HG03025 (cell line): ENCODE data around the gene GUK1.

ENCODE experiments used
- ATAC-seq: cut with Tn5 transposase; IDR thresholded peaks from one replicate; pipeline ENCODE4 v1.9.1; 2021; ENCODE audit warnings: mild to moderate bottlenecking, moderate library complexity; ENCODE audit not compliant: unreplicated experiment, low FRiP score

GUK1 gene

DNA sequence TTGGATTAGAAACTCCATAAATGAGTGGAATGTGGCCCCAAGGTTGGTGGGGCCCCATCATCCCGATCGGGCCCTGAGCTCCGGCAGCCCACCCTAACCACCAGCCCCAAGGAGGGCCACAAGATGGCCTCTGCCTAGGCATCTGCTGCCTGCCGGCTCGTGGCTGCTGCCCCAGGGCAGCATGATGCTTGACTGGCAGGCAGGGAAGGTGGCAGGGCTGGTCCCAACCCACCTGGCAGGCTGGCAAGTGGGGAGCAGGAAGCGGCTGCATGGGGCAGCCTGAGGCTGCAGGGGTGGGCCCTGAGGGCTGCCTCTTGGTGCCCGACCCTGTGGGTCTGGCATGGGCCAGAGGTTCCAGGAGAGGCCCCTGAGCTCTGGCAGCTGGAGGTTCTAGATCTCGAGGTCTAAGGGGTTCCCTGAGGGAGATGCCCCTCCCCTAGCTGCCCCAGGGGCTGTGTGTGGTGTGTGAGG lies 8.9 kb downstream of the GUK1 start:
- no peak for ATAC-seq

DNA sequence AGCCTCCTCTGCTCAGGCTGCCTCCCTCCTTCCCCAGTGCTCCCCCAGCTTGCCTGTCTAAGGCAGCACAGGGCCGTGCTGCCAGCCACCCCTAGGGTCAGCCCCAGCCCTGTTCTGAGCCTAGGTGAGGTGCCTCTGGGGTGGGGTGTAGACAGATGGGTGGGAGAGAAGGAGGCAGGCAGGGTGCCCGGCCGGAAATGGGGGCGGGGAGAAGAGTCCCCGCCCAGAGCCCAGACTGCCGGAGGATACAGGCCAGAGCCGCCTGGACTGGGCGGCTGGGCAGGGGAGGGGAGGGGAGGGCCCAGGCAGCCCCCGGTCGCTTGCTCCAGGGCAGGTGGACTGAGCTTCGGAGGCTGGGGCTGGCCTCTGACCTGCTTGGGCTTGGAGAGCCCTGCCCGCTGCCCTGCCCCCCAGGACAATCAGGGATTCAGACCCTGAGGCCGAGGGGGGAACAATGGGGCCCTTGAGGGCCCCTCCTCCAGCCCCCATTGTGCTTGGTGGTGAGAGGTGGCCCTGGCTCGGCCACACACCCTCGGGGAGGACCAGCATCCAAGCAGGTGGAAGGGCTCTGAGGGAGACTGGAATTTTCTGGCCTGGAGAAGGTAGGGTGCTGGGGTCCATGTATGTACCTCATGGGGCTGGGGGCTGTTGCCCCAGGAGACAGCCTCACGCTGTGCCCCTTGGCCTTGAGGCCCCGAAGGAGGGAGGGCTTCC lies 9.5 kb downstream of the GUK1 start, which contains the start of gene GJC2:
GJC2 (plus strand) TSS at position 525 of the 714 bp plus-strand sequence. CDS start 7,829 bp downstream, outside the sequence.
- no peak for ATAC-seq

DNA sequence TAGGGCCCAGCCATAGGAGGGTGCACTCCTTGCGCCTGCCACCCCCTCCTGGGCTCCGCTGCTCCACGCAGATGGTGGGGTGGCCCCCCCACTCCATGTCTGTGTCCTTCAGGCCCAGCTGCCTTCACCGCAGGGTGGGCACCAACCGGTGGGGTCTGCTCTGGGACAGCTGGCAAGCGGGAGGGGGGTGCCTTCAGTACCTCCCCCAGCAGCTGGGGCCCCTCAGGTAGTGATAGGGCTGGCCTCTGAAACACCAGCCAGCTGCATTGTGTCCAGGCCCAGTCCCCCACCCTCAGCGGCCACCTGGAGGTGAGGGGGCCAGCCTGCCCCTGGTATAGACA lies 10.0 kb downstream of the GUK1 start:
- no peak for ATAC-seq

DNA sequence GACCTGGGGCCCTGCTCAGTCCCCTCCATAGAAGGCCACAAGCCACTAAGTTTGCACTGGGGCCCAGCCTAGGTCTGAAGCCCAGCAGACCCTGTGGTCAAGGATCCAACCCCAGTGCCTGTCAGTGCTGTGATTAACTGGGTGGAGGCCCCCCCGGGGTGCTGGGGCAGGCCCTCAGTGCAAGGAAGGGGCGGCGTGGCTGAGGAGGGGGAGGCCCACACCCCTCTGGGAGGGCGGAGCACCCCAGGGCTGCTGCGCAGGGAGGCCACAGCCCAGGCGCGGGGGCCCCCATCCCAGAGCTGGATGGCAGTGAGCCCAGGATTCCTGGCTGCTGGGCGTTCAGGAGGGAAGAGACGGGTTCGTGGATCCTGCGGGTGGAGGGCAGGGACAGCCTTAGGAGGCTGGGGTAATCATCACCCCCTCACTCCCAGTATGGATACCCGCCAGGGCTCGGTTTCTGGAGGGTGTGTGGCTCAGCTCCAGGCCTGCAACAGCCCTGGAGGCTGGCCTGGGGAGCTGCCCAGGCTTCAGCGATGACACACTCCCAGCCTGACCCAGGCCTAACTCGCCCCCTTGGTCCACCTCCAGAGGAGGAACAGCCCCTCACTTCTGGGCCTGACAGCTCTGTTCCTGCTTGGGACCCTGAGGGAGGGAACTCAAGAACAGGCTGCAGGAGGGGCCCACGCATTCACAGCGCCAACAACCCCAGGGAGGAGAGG lies 10.5 kb downstream of the GUK1 start:
- no peak for ATAC-seq

DNA sequence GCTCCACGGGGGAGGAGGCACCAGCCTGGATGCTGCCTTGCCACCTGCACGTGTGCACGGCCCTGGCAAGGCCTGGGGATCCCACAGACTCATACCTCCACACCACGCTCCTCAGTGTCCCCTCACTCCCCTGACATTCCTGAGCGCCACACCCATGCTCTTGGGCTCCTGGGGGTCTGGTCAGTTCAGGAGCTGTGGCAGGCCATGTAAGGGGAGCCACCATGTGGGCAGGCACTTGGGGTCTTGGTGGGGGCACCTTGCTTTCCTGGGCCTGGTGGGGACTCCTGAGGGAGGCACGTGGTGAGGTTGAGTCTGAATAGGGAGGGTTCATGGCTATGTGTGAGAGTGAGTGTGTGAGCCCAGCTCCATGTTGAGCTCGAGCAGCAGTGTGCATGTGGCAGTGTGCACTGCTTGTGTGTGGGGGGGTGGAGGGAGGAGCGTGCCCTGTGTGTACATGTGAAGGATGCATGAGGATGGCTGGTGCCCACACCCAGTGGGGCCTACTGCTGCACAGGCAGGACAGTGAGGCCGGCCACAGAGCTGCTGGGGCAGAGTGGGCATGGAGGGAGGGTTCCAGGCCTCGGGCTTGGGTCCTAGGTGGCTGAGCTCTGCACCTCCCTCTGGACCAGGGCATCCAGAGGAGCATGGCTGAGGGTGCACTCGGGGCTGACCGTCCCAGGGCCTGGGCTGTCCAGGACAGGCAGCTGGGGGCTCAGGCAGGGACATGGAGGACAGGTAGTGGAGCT lies 11.3 kb downstream of the GUK1 start:
- ATAC-seq = no peak

DNA sequence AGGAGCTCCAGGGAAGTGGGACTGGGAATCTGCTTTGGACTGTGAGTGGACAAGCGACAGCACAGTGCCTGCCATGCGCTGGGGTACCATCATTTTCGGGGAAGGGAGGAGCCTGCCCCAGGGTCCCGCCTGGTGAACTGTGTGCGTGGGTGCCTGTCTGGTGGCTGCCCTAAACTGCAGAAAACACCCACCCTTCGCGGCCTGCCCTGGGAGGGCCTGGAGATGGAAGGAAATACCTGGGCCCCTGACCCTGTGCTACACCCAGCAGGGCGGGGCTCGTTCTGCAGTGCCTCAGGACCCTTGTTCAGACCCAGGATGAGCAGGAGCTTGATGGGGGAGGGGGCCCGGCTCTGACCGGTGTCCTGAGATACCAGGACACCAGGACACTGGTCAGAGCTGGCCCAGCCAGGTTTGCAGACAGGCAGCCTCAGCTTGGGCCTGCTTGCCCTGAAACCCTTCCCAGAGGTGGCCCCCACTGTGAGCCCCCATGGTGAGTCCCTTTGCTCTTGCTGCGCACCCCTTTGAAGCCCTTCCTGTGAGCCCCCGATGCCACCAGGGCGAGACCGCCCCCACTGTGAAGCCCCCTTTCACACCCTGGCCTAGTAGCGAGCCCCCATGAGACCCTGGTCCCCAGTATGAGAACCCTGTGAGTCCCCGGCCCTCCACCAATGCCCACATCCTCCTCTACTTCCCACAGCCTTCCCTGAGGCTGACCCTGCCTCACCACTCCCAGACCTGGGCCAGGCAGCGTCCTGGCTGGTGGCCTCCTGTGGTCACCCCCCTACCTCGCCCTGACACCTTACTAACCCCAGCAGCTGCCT lies 12.2 kb downstream of the GUK1 start:
- ATAC-seq = no peak

DNA sequence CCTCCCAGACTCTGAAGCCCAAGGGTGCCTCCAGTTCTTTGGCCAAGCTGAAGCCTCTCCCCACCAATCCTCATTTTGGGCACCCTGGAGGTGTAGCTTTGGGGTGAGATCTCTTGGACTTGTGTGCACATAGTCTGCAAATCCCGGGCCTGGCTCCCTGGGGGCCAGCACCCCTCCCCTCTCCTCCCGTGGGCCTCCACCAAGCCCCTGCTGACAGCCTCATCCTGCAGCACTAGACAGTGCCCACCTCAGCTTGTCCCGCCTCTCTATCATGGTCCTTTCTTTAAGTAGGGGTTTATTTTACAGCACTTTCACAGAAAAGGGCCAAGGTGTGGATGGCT lies 12.8 kb downstream of the GUK1 start:
- ATAC-seq = no peak

DNA sequence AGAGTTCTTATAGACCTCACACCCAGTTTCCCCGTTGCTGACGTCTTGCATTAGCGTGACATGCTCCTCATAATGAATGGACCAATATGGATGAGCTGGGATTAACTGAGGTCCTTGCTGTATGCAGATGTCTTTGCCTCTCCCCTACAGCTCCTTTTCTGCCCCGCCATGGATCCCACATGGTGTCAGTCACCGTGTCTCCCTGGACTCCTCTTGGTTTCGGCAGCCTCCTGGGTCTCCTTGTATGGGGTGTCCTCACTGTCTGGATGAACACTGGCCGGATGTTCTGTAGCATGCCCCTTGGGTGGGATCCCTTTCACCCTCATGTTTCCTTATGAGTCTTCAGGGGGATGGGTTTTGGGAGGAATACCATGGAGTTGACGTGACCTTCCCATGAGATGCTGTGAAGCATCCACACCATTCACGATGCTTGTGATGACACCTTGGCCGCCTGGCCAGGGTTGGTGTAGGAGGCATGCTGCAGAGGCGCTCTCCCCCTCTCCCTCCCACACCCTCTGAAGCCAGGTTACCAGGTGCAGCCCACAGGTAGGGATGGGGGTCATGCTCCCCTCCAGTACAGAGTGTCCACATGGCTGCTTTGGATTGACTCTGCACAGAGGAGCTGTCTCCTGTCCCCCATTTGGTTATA lies 14.1 kb downstream of the GUK1 start:
- ATAC-seq = no peak

DNA sequence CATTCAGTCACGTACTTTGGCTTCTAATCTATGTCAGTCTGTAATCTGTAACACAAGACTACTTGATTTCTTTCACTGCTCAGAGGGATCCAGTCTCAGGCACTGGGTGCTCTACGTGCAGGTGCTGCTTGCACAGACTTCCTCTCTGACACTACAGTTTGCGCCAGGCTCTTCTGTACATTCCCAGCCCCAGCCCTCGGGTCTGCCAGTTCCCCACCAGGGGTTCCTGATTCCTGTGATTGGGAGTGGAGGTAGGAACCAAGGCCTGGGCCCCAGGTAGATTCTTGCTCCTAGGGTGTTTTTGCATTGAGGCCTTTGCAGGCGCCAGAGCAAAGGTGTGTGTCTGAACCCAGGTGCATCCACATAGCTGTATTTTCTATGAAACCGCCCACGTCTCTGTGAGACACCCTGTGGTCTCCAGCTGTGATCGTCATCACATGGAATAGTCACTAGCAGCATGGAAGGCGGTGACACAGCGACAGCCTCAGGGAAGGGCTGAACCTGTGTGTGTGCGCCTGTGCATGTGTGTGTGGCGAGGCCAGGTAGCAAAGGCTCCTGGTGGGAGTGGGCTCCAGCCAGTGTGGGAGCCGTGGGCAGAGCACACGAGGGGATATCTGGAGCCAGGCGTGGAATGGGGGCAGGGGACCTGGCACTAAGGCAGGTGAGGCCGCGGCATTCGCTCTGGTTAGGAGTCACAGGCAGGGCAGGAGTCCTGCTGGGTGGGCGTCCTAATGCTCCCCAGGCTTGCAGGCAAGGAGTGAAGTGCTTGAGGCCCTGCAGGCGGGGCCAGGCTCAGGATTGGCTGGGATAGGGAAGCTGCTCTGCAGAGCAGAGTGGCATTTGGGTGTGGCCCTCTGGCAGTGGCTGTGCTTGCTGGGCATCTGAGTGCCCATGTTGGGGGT lies 14.8 kb downstream of the GUK1 start:
- ATAC-seq = no peak

DNA sequence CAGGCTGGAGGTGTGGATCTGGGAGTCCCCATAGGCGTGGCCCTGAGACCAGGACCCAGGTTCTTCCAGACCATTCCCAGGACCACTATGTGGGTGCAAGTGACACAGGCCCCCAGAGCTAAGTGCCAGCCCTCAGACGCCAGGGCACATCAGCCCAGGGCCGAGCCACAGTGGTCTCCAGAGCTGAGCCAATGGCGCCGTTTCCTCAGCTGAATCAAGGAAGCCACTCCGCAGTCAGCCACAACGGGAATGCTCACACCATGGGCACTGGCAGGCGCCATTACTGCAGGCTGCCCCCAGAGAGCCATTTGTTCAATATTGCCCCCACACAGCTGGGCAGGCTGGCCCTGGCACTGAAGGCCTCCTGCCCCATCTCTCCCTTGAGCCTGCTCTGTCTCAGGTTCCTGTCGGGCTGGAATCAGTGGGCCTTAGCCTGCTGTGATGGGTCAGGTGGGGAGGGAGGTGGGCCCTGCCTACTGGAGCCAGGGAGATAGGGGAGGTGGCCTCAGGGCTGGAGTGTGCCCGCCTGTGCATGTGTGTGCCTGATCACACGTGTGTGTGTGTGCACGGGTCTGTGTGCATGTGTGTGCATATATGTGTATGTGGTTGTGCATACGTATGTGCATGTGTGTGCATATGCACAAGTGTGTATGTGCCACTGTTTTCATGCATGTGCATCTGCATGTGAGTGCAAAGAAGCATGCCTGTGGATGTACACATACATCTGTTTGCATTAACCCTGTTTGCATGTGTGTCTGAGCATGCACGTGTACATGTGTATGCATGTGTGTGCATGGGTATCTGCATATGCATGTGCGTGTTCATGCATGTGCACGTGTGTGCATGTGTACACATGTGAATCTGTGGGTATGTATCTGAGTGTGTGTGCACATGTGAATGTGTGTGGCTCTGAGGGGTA lies 15.8 kb downstream of the GUK1 start:
- ATAC-seq = no peak

DNA sequence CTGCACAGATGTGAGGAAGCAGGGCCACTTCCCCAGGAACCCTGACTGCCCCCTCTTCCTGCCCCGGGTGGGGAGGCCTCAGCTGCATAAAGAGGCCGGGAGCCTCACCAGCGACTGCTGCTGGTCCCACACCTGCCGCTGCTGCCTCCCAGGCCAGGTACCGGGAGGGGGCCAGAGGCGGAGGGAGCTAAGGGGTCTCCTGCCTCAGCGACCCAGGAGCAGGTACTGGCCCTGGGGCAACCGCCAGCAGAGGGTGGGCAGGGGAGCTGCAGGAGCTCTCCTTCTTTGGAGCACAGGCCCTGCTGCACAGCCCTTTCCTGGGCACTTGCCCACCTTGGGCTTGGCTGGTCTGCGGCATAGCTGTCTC lies 16.4 kb downstream of the GUK1 start:
- ATAC-seq = no peak

DNA sequence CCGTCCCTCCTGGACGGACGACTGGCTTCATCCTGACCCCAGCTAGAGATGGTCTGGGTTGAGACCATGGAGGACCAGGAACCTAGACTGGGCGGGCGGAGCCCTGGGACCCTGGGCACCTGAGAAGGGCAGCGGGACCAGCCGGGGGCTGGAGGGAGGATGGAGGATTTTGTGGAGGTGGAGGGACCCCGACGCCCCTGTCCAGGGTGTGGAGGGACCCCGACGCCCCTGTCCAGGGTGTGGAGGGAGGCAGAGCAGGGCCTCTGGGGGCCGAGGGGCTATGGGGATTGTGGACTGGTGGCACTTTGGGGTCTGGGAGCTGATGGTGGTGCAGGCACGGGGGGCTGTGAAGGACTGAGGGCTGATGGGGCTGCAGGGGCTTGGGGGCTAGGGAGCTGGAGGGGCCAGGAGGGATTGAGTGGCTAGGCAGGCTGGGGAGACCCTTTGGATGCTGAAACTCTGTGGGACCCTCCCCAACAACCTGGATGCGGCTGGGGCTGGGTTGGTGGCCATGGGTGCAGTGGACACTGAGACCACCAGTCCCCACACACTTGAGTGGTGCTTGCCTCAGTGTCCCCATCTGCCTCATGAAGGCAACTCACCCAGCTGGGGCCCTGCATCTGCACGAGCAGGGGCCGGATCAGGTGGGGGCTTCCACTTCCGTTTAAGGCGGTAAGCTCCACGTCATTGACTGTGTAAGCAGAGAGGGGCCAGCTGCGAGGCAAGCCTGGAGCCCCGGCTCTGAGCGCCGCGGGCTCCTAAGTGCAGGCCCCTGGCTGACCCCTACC lies 17.1 kb downstream of the GUK1 start:
- no peak for ATAC-seq

DNA sequence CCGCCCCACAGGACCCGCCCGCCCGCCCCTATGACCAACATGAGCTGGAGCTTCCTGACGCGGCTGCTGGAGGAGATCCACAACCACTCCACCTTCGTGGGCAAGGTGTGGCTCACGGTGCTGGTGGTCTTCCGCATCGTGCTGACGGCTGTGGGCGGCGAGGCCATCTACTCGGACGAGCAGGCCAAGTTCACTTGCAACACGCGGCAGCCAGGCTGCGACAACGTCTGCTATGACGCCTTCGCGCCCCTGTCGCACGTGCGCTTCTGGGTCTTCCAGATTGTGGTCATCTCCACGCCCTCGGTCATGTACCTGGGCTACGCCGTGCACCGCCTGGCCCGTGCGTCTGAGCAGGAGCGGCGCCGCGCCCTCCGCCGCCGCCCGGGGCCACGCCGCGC lies 17.6 kb downstream of the GUK1 start:
- no peak for ATAC-seq

DNA sequence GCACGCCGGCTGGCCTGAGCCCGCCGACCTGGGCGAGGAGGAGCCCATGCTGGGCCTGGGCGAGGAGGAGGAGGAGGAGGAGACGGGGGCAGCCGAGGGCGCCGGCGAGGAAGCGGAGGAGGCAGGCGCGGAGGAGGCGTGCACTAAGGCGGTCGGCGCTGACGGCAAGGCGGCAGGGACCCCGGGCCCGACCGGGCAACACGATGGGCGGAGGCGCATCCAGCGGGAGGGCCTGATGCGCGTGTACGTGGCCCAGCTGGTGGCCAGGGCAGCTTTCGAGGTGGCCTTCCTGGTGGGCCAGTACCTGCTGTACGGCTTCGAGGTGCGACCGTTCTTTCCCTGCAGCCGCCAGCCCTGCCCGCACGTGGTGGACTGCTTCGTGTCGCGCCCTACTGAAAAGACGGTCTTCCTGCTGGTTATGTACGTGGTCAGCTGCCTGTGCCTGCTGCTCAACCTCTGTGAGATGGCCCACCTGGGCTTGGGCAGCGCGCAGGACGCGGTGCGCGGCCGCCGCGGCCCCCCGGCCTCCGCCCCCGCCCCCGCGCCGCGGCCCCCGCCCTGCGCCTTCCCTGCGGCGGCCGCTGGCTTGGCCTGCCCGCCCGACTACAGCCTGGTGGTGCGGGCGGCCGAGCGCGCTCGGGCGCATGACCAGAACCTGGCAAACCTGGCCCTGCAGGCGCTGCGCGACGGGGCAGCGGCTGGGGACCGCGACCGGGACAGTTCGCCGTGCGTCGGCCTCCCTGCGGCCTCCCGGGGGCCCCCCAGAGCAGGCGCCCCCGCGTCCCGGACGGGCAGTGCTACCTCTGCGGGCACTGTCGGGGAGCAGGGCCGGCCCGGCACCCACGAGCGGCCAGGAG lies 18.3 kb downstream of the GUK1 start:
- ATAC-seq = no peak

DNA sequence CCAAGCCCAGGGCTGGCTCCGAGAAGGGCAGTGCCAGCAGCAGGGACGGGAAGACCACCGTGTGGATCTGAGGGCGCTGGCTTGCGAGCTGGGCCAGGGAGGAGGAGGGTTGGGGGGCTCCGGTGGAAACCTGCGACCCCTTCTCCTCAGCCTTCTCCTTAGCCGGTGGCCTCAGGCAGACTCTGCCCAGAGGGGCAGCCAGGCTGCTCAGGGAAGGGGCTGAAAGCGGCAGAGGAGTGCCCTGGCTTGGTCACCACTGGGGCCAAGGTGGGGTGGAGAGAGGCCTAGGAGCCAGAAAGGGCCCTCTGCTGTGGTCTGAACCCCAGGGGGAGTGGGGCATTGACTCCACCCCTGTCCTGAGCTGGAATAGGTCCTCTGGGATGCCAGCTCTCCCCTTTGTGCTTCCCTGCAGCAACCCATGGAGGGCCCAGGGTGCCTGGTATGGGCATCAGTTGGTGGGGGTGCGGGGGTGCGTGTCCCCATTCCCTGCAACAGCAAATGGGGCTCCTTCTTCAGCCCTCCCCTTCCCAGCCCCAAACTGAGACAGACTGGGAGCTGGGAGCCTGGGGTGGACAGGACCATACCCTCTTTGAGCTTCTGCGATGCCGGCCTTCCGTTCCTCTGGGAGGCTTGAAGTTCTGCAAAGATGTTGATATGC lies 19.1 kb downstream of the GUK1 start:
- no peak for ATAC-seq

DNA sequence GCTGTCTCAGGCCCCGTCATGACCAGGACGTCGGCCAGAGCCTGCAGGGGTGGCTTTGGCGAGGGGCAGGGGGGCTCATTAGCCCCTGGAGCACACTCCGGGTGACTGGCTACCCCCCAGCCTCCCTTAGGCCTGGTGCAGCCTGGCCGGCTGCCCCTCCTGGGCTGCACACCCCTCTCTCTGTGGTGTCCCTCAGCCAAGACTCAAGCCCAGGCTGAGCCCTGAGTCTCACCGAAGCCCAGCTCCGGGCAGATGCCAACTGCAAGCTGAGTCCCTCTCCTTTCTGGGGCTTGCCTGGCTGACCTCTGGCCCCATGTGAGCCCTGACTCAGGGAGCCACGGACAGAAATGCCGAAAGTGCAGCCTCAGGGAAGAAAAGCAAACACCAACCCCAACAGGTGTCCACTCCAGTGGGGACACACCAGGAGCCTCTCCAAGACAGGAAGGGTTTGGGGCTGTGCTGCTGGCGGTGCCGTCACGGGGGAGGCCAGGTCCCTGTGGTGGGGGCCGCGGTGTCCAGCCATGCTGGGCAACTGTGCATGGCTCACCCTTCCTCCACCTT lies 20.2 kb downstream of the GUK1 start:
- ATAC-seq = no peak
